Measurements from ENCODE around the gene TRIM31. TPM values are rescaled to one million over a fixed set of nuclear protein-coding genes. Genes with fewer than 3 reads are reported as not detected.

TRIM31 gene
- total and polyA plus RNA-seq, 10 of the 15 experiments (the other 5 are each of a cell fraction or from before 2014, with no cell fraction given) = 0.09 to 20.5 (median 0.31) TPM; not detected in 3

DNA sequence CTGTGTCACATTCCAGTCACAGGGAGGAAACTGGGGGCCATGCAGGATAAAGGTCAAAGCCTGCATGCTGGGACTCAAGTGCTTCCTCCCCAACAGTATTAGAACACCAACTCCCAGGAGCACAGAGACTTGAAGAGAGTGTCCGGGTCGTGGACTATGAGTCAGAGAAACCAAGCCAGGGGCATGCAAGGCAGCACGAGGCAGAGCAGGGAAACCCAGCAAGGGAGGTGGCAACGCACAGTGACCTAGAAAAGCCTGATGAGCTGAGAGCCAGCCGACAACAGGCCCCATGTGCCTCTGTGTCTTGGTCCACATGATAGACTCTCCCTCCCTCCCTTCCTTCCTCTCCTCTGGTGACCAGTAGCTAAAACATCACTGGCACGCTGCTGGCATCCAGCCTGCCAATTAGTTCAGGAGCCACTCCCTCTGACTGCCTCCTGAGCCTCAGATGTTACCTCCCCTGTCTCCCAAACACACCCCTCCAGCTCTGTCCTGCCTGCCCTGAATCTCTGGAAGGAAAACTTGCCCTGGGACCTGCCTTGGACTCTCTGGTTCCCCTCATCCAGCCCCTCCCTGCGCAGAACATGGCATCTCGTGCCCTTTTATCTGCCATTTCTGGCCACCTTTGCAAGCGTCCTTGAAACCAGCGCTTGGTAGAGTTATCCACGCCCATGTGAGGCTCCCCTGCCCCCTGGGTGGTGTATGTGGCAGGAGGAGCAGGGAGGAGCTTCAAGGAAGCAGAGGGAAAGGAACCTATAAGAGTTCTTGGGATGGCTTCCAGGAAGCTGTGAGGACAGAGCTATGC is 21.1 kb downstream of the TRIM31 start:
- H3K9ac ChIP-seq (ENCODE audit: control insufficient read depth, insufficient read depth, low read length) = no peak overlapping the region
- ChIA-PET RAD21 (ENCODE audit: unreplicated experiment) (interaction anchor here (1.3 kb wide), 1 partner anchor 10 kb away, joined by 3 read pairs; no protein-coding TSS in a partner anchor), POLR2A (interaction anchor here (0.7 kb wide), 1 partner anchor 186 kb away, joined by 4 read pairs; no protein-coding TSS in a partner anchor), SMC1A (ENCODE audit: uncharacterized antibody, unreplicated experiment) (interaction anchor here (0.7 to 1.0 kb wide), 2 partner anchors 41 to 1744 kb away, joined by 3 read pairs; no protein-coding TSS in a partner anchor), CTCF (interaction anchor here (1.7 kb wide), 1 partner anchor 10 kb away, joined by 7 read pairs; no protein-coding TSS in a partner anchor)
- H3K4me3 ChIP-seq = no peak overlapping the region
- in situ Hi-C loops (cut with MboI) = no loop called here
- 27% methylated on average over 11 of the region's 11 CpGs for WGBS (ENCODE audit: insufficient coverage, insufficient replicate concordance, low lambda C conversion rate, missing lambda C conversion rate)
- H3K4me2 ChIP-seq (ENCODE audit: control insufficient read depth, insufficient read depth) = no peak overlapping the region
- H4K20me1 ChIP-seq (ENCODE audit: control insufficient read depth, insufficient read depth) = no peaks in the 10 kb centered on the region
- DNase-seq (ENCODE audit: low read depth, low spot score) (no peak), FAIRE-seq (no peak), ATAC-seq (no peak)
- H3K27me3 ChIP-seq (replicated peaks in 1 of 2; ENCODE audit: control insufficient read depth in 2 of 2, insufficient read depth in 2 of 2, low read length in 1 of 2) = peaks cover 3 to 4% of the 10 kb centered on the region in 2 experiments; a peak in 2 of 4 replicates
- intact Hi-C loops (cut with micrococcal nuclease; ENCODE audit: unreplicated experiment) = no loop called here
- no peak overlapping the region for H2AFZ ChIP-seq (ENCODE audit: control insufficient read depth, low read depth, low read length)
- H3K9me3 ChIP-seq (replicated peaks; ENCODE audit: control insufficient read depth, insufficient read depth, low read length) = no peaks in the 10 kb centered on the region
- no peaks in the 10 kb centered on the region for H3K79me2 ChIP-seq (ENCODE audit: control insufficient read depth, insufficient read depth, low read length)
- no peaks in the 10 kb centered on the region for H3K36me3 ChIP-seq (ENCODE audit: control insufficient read depth in 2 of 2, insufficient read depth in 2 of 2, low read length in 1 of 2)
- no TSS peak for BruUV-seq (replicated peaks)
- H3K4me1 ChIP-seq (ENCODE audit: control insufficient read depth, insufficient read depth, low read length) = no peaks in the 10 kb centered on the region
- no peak overlapping the region for H3K27ac ChIP-seq (ENCODE audit: control insufficient read depth, insufficient read depth)
- TF ChIP-seq SMC3 (IDR thresholded peaks at IDR 0.05; ENCODE audit: borderline replicate concordance, low read length) (no peak), PAX8 (IDR thresholded peaks at IDR 0.05) (no peak), MXI1 (IDR thresholded peaks at IDR 0.05; ENCODE audit: low read depth, low read length) (no peak), MTA2 (IDR thresholded peaks at IDR 0.05; ENCODE audit: low read depth) (no peak), WRNIP1 (IDR thresholded peaks at IDR 0.05; ENCODE audit: borderline replicate concordance, low read depth, low read length) (no peak)
- TF ChIP-seq, protein P1, sequence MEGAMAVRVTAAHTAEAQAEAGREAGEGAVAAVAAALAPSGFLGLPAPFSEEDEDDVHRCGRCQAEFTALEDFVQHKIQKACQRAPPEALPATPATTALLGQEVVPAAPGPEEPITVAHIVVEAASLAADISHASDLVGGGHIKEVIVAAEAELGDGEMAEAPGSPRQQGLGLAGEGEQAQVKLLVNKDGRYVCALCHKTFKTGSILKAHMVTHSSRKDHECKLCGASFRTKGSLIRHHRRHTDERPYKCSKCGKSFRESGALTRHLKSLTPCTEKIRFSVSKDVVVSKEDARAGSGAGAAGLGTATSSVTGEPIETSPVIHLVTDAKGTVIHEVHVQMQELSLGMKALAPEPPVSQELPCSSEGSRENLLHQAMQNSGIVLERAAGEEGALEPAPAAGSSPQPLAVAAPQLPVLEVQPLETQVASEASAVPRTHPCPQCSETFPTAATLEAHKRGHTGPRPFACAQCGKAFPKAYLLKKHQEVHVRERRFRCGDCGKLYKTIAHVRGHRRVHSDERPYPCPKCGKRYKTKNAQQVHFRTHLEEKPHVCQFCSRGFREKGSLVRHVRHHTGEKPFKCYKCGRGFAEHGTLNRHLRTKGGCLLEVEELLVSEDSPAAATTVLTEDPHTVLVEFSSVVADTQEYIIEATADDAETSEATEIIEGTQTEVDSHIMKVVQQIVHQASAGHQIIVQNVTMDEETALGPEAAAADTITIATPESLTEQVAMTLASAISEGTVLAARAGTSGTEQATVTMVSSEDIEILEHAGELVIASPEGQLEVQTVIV (IDR thresholded peaks at IDR 0.05; ENCODE audit: borderline replicate concordance, partially characterized antibody) = no peak
- TF ChIP-seq, protein P2, sequence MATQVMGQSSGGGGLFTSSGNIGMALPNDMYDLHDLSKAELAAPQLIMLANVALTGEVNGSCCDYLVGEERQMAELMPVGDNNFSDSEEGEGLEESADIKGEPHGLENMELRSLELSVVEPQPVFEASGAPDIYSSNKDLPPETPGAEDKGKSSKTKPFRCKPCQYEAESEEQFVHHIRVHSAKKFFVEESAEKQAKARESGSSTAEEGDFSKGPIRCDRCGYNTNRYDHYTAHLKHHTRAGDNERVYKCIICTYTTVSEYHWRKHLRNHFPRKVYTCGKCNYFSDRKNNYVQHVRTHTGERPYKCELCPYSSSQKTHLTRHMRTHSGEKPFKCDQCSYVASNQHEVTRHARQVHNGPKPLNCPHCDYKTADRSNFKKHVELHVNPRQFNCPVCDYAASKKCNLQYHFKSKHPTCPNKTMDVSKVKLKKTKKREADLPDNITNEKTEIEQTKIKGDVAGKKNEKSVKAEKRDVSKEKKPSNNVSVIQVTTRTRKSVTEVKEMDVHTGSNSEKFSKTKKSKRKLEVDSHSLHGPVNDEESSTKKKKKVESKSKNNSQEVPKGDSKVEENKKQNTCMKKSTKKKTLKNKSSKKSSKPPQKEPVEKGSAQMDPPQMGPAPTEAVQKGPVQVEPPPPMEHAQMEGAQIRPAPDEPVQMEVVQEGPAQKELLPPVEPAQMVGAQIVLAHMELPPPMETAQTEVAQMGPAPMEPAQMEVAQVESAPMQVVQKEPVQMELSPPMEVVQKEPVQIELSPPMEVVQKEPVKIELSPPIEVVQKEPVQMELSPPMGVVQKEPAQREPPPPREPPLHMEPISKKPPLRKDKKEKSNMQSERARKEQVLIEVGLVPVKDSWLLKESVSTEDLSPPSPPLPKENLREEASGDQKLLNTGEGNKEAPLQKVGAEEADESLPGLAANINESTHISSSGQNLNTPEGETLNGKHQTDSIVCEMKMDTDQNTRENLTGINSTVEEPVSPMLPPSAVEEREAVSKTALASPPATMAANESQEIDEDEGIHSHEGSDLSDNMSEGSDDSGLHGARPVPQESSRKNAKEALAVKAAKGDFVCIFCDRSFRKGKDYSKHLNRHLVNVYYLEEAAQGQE (IDR thresholded peaks at IDR 0.05; ENCODE audit: low read depth, low read length) = no peak
- TF ChIP-seq, protein P3, sequence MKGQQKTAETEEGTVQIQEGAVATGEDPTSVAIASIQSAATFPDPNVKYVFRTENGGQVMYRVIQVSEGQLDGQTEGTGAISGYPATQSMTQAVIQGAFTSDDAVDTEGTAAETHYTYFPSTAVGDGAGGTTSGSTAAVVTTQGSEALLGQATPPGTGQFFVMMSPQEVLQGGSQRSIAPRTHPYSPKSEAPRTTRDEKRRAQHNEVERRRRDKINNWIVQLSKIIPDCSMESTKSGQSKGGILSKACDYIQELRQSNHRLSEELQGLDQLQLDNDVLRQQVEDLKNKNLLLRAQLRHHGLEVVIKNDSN (IDR thresholded peaks at IDR 0.05; ENCODE audit: borderline replicate concordance, extremely low read length, insufficient read depth, low read depth, low read length) = no peak
- TF ChIP-seq, protein P4, sequence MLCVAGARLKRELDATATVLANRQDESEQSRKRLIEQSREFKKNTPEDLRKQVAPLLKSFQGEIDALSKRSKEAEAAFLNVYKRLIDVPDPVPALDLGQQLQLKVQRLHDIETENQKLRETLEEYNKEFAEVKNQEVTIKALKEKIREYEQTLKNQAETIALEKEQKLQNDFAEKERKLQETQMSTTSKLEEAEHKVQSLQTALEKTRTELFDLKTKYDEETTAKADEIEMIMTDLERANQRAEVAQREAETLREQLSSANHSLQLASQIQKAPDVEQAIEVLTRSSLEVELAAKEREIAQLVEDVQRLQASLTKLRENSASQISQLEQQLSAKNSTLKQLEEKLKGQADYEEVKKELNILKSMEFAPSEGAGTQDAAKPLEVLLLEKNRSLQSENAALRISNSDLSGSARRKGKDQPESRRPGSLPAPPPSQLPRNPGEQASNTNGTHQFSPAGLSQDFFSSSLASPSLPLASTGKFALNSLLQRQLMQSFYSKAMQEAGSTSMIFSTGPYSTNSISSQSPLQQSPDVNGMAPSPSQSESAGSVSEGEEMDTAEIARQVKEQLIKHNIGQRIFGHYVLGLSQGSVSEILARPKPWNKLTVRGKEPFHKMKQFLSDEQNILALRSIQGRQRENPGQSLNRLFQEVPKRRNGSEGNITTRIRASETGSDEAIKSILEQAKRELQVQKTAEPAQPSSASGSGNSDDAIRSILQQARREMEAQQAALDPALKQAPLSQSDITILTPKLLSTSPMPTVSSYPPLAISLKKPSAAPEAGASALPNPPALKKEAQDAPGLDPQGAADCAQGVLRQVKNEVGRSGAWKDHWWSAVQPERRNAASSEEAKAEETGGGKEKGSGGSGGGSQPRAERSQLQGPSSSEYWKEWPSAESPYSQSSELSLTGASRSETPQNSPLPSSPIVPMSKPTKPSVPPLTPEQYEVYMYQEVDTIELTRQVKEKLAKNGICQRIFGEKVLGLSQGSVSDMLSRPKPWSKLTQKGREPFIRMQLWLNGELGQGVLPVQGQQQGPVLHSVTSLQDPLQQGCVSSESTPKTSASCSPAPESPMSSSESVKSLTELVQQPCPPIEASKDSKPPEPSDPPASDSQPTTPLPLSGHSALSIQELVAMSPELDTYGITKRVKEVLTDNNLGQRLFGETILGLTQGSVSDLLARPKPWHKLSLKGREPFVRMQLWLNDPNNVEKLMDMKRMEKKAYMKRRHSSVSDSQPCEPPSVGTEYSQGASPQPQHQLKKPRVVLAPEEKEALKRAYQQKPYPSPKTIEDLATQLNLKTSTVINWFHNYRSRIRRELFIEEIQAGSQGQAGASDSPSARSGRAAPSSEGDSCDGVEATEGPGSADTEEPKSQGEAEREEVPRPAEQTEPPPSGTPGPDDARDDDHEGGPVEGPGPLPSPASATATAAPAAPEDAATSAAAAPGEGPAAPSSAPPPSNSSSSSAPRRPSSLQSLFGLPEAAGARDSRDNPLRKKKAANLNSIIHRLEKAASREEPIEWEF (IDR thresholded peaks at IDR 0.05; ENCODE audit: insufficient replicate concordance, low read depth, low read length) = no peak

Data from GM12878 (cell line).